ENCODE measurements around the gene VDAC2. TPM values are rescaled to one million over a fixed set of nuclear protein-coding genes. Genes with fewer than 3 reads are reported as not detected.
"Not testable (repeated sequence)": the region's sequence is repeated elsewhere in the genome, so short reads cannot be mapped to it uniquely, and the experiment has no call there.

Gene VDAC2
- total RNA-seq, 1 experiment from 2014 or later = 303 TPM

DNA sequence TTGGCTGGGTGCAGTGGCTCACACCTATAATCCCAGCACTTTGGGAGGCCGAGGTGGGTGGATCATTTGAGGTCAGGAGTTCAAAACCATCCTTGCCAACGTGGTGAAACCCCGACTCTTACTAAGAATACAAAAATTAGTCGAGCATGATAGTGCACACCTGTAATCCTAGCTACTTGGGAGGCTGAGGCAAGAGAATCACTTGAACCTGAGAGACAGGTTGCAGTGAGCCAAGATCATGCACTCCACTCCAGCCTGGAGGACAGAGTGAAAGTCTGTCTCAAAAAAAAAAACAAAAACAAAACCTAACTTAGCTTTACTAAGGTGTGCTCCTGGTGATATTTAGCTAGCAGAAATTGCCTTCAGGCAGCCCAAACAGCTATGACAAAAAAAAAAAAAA is 24.3 kb upstream of the VDAC2 start:
- Mint-ChIP-seq H3K4me3 (ENCODE audit: unreplicated experiment) (no peak overlapping the region), H3K9me3 (ENCODE audit: unreplicated experiment) (no peaks in the 10 kb centered on the region), H3K27ac (ENCODE audit: low read depth, unreplicated experiment) (peak overlapping the region; percentile 67), H3K27me3 (ENCODE audit: insufficient read depth, unreplicated experiment) (no peaks in the 10 kb centered on the region), H3K4me1 (ENCODE audit: insufficient read depth, unreplicated experiment) (peaks cover 10% of the 10 kb centered on the region), H3K36me3 (ENCODE audit: insufficient read depth, unreplicated experiment) (no peaks in the 10 kb centered on the region)
- TF ChIP-seq, protein P1, sequence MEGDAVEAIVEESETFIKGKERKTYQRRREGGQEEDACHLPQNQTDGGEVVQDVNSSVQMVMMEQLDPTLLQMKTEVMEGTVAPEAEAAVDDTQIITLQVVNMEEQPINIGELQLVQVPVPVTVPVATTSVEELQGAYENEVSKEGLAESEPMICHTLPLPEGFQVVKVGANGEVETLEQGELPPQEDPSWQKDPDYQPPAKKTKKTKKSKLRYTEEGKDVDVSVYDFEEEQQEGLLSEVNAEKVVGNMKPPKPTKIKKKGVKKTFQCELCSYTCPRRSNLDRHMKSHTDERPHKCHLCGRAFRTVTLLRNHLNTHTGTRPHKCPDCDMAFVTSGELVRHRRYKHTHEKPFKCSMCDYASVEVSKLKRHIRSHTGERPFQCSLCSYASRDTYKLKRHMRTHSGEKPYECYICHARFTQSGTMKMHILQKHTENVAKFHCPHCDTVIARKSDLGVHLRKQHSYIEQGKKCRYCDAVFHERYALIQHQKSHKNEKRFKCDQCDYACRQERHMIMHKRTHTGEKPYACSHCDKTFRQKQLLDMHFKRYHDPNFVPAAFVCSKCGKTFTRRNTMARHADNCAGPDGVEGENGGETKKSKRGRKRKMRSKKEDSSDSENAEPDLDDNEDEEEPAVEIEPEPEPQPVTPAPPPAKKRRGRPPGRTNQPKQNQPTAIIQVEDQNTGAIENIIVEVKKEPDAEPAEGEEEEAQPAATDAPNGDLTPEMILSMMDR (IDR thresholded peaks at IDR 0.05; ENCODE audit: unreplicated experiment) = no peak
- ChIA-PET CTCF (interaction anchor here (0.5 to 13.0 kb wide), 7 partner anchors 17 to 83 kb away, joined by 4 to 209 read pairs (median 4); partner anchors contain the start of genes COMTD1 and VDAC2), POLR2A (interaction anchor here (0.7 to 13.6 kb wide), 6 partner anchors 21 to 75 kb away, joined by 3 to 315 read pairs (median 13); partner anchors contain the start of genes COMTD1, SAMD8 and VDAC2)
- no peak for DNase-seq (ENCODE audit: unreplicated experiment)
- intact Hi-C loops (cut with micrococcal nuclease) = loop anchor here (5.0 kb wide), 1 partner anchor 74 kb away; the partner anchor contains the start of gene SAMD8
- no TSS peak for BruUV-seq (replicated peaks)

DNA sequence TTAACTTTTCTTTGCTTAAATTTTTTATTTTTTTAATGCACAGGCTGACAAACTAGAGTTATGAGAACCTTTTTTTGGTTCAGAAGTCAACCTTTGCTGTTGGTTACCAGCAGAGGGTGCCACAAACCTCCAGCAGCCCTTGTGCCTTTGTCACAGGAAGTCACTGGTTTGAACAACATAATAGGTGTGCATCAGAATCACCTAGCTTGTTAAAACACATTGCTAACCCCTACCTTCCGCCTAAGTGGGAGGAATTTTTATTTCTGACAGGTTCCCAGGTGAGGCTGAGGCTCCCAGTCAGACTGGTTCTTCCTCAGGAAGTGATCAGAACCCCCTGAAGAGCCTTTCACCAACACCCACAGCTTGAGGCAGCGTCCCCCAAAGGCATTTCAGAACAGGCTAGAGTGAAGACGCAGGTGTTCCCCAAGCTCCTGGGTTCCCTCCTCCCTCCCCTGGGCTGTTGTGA is 22.6 kb upstream of the VDAC2 start:
- H3K4me3 Mint-ChIP-seq (ENCODE audit: unreplicated experiment) = no peak overlapping the region
- POLR2A ChIA-PET = interaction anchor here (0.6 to 13.6 kb wide), 13 partner anchors 9 to 107 kb away, joined by 3 to 315 read pairs (median 4); partner anchors contain the start of genes COMTD1, SAMD8 and VDAC2
- BruUV-seq (replicated peaks) = no TSS peak

DNA sequence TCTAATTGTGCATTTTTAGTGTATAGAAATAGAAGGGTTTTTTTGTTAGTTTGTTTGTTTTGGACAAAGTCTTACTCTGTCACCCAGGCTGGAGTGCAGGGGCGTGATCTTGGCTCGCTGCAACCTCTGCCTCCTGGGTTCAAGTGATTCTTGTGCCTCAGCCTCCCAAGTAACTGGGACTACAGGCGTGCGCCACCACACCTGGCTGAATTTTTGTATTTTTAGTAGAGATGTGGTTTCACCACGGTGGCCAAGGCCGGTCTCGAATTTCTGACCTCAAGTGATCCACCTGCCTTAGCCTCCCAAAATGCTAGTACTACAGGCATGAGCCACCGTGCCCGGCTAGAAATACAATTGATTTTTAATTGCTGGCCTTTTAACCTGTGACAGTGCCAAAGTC is 22.1 kb upstream of the VDAC2 start:
- ChIA-PET POLR2A (interaction anchor here (0.8 to 13.6 kb wide), 10 partner anchors 9 to 107 kb away, joined by 3 to 315 read pairs (median 6); partner anchors contain the start of genes COMTD1, SAMD8 and VDAC2), CTCF (interaction anchor here (0.5 to 13.0 kb wide), 22 partner anchors 8 to 975 kb away, joined by 3 to 209 read pairs (median 4); partner anchors contain the start of genes COMTD1 and VDAC2)
- not testable (repeated sequence) for H3K27ac Mint-ChIP-seq (ENCODE audit: low read depth, unreplicated experiment); H3K36me3 Mint-ChIP-seq (ENCODE audit: insufficient read depth, unreplicated experiment); H3K9me3 Mint-ChIP-seq (ENCODE audit: unreplicated experiment); DNase-seq (ENCODE audit: unreplicated experiment); BruUV-seq (replicated peaks); H3K4me3 Mint-ChIP-seq (ENCODE audit: unreplicated experiment); H3K27me3 Mint-ChIP-seq (ENCODE audit: insufficient read depth, unreplicated experiment)
- intact Hi-C loops (cut with micrococcal nuclease) = loop anchor here (1.0 to 5.0 kb wide), 4 partner anchors 23 to 76 kb away; partner anchors contain the start of gene SAMD8
- H3K4me1 Mint-ChIP-seq (ENCODE audit: insufficient read depth, unreplicated experiment) = peaks cover 27% of the 10 kb centered on the region

More for the DNA sequence above, 22.6 kb upstream of the VDAC2 start:
- no peaks in the 10 kb centered on the region for H3K36me3 Mint-ChIP-seq (ENCODE audit: insufficient read depth, unreplicated experiment)
- TF ChIP-seq, protein P1 (IDR thresholded peaks at IDR 0.05; ENCODE audit: unreplicated experiment) = peak; percentile 83
- intact Hi-C loops (cut with micrococcal nuclease) = loop anchor here (1.0 to 5.0 kb wide), 4 partner anchors 23 to 76 kb away; partner anchors contain the start of gene SAMD8
- no peaks in the 10 kb centered on the region for H3K27me3 Mint-ChIP-seq (ENCODE audit: insufficient read depth, unreplicated experiment)
- CTCF ChIA-PET = interaction anchor here (0.5 to 13.0 kb wide), 25 partner anchors 8 to 974 kb away, joined by 3 to 209 read pairs (median 4); partner anchors contain the start of genes COMTD1 and VDAC2
- H3K9me3 Mint-ChIP-seq (ENCODE audit: unreplicated experiment) = no peaks in the 10 kb centered on the region
- H3K27ac Mint-ChIP-seq (ENCODE audit: low read depth, unreplicated experiment) = no peak overlapping the region
- peaks cover 22% of the 10 kb centered on the region for H3K4me1 Mint-ChIP-seq (ENCODE audit: insufficient read depth, unreplicated experiment)
- peak; percentile 78 for DNase-seq (ENCODE audit: unreplicated experiment)

DNA sequence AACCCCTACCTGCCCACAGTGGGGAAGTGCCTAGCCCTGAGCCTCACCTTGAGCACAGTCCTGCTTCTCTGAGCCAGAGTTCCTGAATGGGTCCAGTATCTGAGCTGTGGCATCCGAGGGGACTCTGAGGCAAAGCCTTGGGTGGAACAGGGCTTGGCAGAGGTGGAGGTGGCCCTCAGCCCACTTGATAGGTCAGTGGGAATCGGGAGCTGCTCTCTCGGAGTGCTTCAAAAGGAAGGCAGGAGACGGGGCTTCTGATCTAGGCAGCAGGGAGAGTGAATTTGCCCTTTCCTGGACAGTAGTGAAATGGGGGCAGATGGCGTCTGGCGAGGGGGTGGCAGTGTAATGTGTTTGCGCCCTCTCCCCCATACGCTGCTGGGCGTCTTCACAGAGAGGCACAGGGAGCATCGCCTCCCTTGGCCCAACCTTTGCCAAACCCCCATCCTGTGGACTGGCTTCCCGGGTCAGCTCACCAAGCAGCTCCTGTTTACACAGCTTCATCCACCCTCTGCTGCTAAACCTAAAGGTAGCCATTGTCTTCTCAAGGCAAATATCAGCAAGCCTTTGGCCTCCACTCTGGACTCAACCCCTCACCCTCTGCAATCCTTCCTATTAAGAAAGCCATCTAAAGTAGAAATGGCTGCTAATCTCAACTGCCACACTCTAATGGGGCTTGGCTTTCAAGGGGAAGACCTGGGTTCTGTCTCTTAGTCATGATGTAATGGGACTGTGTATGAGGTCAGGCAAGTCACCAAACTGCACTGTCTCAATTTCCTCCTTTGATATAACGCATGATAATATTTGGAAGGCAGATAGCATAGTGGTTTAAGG is 21.1 kb upstream of the VDAC2 start:
- ChIA-PET CTCF (interaction anchor here (0.6 to 13.0 kb wide), 8 partner anchors 9 to 45 kb away, joined by 3 to 209 read pairs (median 3); partner anchors contain the start of gene COMTD1), POLR2A (interaction anchor here (1.3 to 13.6 kb wide), 3 partner anchors 18 to 44 kb away, joined by 3 to 315 read pairs (median 118); partner anchors contain the start of genes COMTD1 and VDAC2)
- intact Hi-C loops (cut with micrococcal nuclease) = loop anchor here (5.0 kb wide), 1 partner anchor 77 kb away; the partner anchor contains the start of gene SAMD8
- DNase-seq (ENCODE audit: unreplicated experiment) = no peak
- TF ChIP-seq, protein P1 (IDR thresholded peaks at IDR 0.05; ENCODE audit: unreplicated experiment) = no peak
- H3K36me3 Mint-ChIP-seq (ENCODE audit: insufficient read depth, unreplicated experiment) = no peaks in the 10 kb centered on the region
- H3K27me3 Mint-ChIP-seq (ENCODE audit: insufficient read depth, unreplicated experiment) = no peaks in the 10 kb centered on the region
- H3K9me3 Mint-ChIP-seq (ENCODE audit: unreplicated experiment) = no peaks in the 10 kb centered on the region
- no peak overlapping the region for H3K27ac Mint-ChIP-seq (ENCODE audit: low read depth, unreplicated experiment)
- H3K4me1 Mint-ChIP-seq (ENCODE audit: insufficient read depth, unreplicated experiment) = peaks cover 27% of the 10 kb centered on the region
- BruUV-seq (replicated peaks) = no TSS peak
- no peak overlapping the region for H3K4me3 Mint-ChIP-seq (ENCODE audit: unreplicated experiment)

Measured in MCF 10A (cell line).